Activated T-cell treated with anti-CD3 and anti-CD28 coated beads, Interleukin-2, amount 50 U/mL, for 72 hours (primary cell): ENCODE data around the gene DHX34. TPM values are rescaled to one million over a fixed set of nuclear protein-coding genes. Genes with fewer than 3 reads are reported as not detected.
"Not testable (repeated sequence)": the region's sequence is repeated elsewhere in the genome, so short reads cannot be mapped to it uniquely, and the experiment has no call there.

Experiments used
- ATAC-seq, 2 donors: fragments of 150-1000 bp; cut with Tn5 transposase; replicated peaks in 1 of 2; 2 replicates each; pipeline ENCODE4 v1.10.0; 2021; ENCODE audit warnings: moderate library complexity in 2 of 2, mild to moderate bottlenecking in 1 of 2
- DNase-seq, 2 donors: peaks; one replicate each; pipeline ENCODE4 v3.0.0; 2021 to 2022; ENCODE audit warnings: mixed read lengths in 1 of 2
- H3K27ac Mint-ChIP-seq: one replicate; pipeline ENCODE4 v1.8.0; 2022; ENCODE audit warnings: mild to moderate bottlenecking, moderate library complexity, mixed read lengths
- H3K27me3 Mint-ChIP-seq: one replicate; pipeline ENCODE4 v1.8.0; 2022; ENCODE audit warnings: low read depth, mixed read lengths
- H3K36me3 Mint-ChIP-seq, 2 donors: one replicate each; pipeline ENCODE4 v1.8.0; 2022; ENCODE audit warnings: mixed read lengths in 2 of 2, mild to moderate bottlenecking in 1 of 2; ENCODE audit not compliant: insufficient read depth in 2 of 2
- H3K4me1 Mint-ChIP-seq: one replicate; pipeline ENCODE4 v1.8.0; 2022; ENCODE audit warnings: low read depth, mixed read lengths
- H3K4me3 Mint-ChIP-seq, 2 donors: one replicate each; pipeline ENCODE4 v1.8.0; 2022; ENCODE audit warnings: mild to moderate bottlenecking in 2 of 2, mixed read lengths in 2 of 2, moderate library complexity in 2 of 2
- H3K9me3 Mint-ChIP-seq, 2 donors: one replicate each; pipeline ENCODE4 v1.8.0; 2022; ENCODE audit warnings: mixed read lengths in 2 of 2
- total RNA-seq, 2 donors: library from RNA; stranded (reverse); gene quantifications; one replicate each; pipeline ENCODE4 v1.2.3, GENCODE V29; 2022

The DHX34 gene
- total RNA-seq, 2 donors from 2014 or later = 9.4 to 11.8 TPM

- ATAC-seq = no peak
- Mint-ChIP-seq H3K27ac (peak overlapping the region; percentile 21), H3K36me3 (no peaks in the 10 kb centered on the region), H3K4me1 (peaks cover 4% of the 10 kb centered on the region), H3K9me3 (no peaks in the 10 kb centered on the region), H3K27me3 (no peaks in the 10 kb centered on the region), H3K4me3 (no peak overlapping the region)
- DNase-seq = no peak
Measured at GRCh38 chr19:47339196-47339880, 9.8 kb upstream of the DHX34 start.

- DNase-seq (no peak), ATAC-seq (no peak)
- Mint-ChIP-seq H3K36me3 (no peaks in the 10 kb centered on the region), H3K9me3 (no peaks in the 10 kb centered on the region), H3K4me3 (no peak overlapping the region), H3K4me1 (peaks cover 4% of the 10 kb centered on the region), H3K27ac (no peak overlapping the region), H3K27me3 (no peaks in the 10 kb centered on the region)
Measured at GRCh38 chr19:47340477-47341208, 8.5 kb upstream of the DHX34 start.

- Mint-ChIP-seq H3K4me1 (peaks cover 1% of the 10 kb centered on the region), H3K27me3 (no peaks in the 10 kb centered on the region), H3K36me3 (no peaks in the 10 kb centered on the region), H3K9me3 (no peaks in the 10 kb centered on the region), H3K27ac (no peak overlapping the region), H3K4me3 (no peak overlapping the region)
- DNase-seq (no peak), ATAC-seq (no peak)
Measured at GRCh38 chr19:47341734-47342133, 7.4 kb upstream of the DHX34 start.

- no peak for DNase-seq
- no peak for ATAC-seq
- no peaks in the 10 kb centered on the region for H3K36me3 Mint-ChIP-seq
- no peaks in the 10 kb centered on the region for H3K27me3 Mint-ChIP-seq
- no peak overlapping the region for H3K4me3 Mint-ChIP-seq
- no peaks in the 10 kb centered on the region for H3K9me3 Mint-ChIP-seq
- no peak overlapping the region for H3K27ac Mint-ChIP-seq
- peaks cover 1% of the 10 kb centered on the region for H3K4me1 Mint-ChIP-seq
Measured at GRCh38 chr19:47343194-47343802, 5.8 kb upstream of the DHX34 start.

- Mint-ChIP-seq H3K9me3 (peaks cover 0 to 2% of the 10 kb centered on the region in 2 donors), H3K4me3 (no peak overlapping the region), H3K36me3 (peaks cover 0 to 3% of the 10 kb centered on the region in 2 donors), H3K27me3 (no peaks in the 10 kb centered on the region), H3K27ac (no peak overlapping the region), H3K4me1 (peaks cover 12% of the 10 kb centered on the region)
- no peak for DNase-seq
- ATAC-seq = no peak
Measured at GRCh38 chr19:47344425-47344824, 4.7 kb upstream of the DHX34 start.

- H3K4me3 Mint-ChIP-seq, ATAC-seq, H3K27me3 Mint-ChIP-seq, H3K27ac Mint-ChIP-seq, DNase-seq, H3K9me3 Mint-ChIP-seq, H3K36me3 Mint-ChIP-seq: not testable (repeated sequence)
- H3K4me1 Mint-ChIP-seq = peaks cover 28% of the 10 kb centered on the region
Measured at GRCh38 chr19:47346024-47346423, 3.1 kb upstream of the DHX34 start.

- H3K27me3 Mint-ChIP-seq = no peaks in the 10 kb centered on the region
- peaks cover 6 to 14% of the 10 kb centered on the region in 2 donors for H3K36me3 Mint-ChIP-seq
- H3K9me3 Mint-ChIP-seq = peaks cover 0 to 2% of the 10 kb centered on the region in 2 donors
- H3K4me3 Mint-ChIP-seq = peak overlapping the region; percentile 13 to 98
- no peak for DNase-seq
- peak overlapping the region; percentile 0 for H3K27ac Mint-ChIP-seq
- no peak for ATAC-seq
- peaks cover 53% of the 10 kb centered on the region for H3K4me1 Mint-ChIP-seq
Measured at GRCh38 chr19:47350630-47351029, 1.5 kb downstream of the DHX34 start.

- Mint-ChIP-seq H3K36me3 (peaks cover 6 to 19% of the 10 kb centered on the region in 2 donors), H3K4me1 (peaks cover 53% of the 10 kb centered on the region), H3K27me3 (no peaks in the 10 kb centered on the region), H3K27ac (no peak overlapping the region), H3K4me3 (peak overlapping the region in 1 of 2 donors; percentile 17), H3K9me3 (peaks cover 0 to 2% of the 10 kb centered on the region in 2 donors)
- no peak for DNase-seq
- ATAC-seq = no peak
Measured at GRCh38 chr19:47351548-47351947, 2.4 kb downstream of the DHX34 start.

- H3K27me3 Mint-ChIP-seq = no peaks in the 10 kb centered on the region
- peaks cover 0 to 2% of the 10 kb centered on the region in 2 donors for H3K9me3 Mint-ChIP-seq
- peaks cover 6 to 19% of the 10 kb centered on the region in 2 donors for H3K36me3 Mint-ChIP-seq
- DNase-seq = no peak
- ATAC-seq = no peak
- H3K4me3 Mint-ChIP-seq = no peak overlapping the region
- peak overlapping the region; percentile 32 for H3K27ac Mint-ChIP-seq
- H3K4me1 Mint-ChIP-seq = peaks cover 53% of the 10 kb centered on the region
Measured at GRCh38 chr19:47352095-47352494, 3.0 kb downstream of the DHX34 start.

- Mint-ChIP-seq H3K4me3 (no peak overlapping the region), H3K36me3 (peaks cover 11 to 22% of the 10 kb centered on the region in 2 donors), H3K27ac (no peak overlapping the region), H3K9me3 (peaks cover 0 to 2% of the 10 kb centered on the region in 2 donors), H3K27me3 (no peaks in the 10 kb centered on the region), H3K4me1 (peaks cover 52% of the 10 kb centered on the region)
- ATAC-seq (no peak), DNase-seq (no peak)
Measured at GRCh38 chr19:47353307-47353712, 4.2 kb downstream of the DHX34 start.

- Mint-ChIP-seq H3K36me3 (peaks cover 5 to 32% of the 10 kb centered on the region in 2 donors), H3K4me1 (peaks cover 17% of the 10 kb centered on the region), H3K27me3 (no peaks in the 10 kb centered on the region), H3K9me3 (no peaks in the 10 kb centered on the region), H3K4me3 (no peak overlapping the region), H3K27ac (no peak overlapping the region)
- ATAC-seq = no peak
- no peak for DNase-seq
Measured at GRCh38 chr19:47356900-47357299, 7.8 kb downstream of the DHX34 start.

GRCh38 chr19:47357788-47358680, 8.9 kb downstream of the DHX34 start:
- DNase-seq (no peak), ATAC-seq (no peak)
- Mint-ChIP-seq H3K27me3 (no peaks in the 10 kb centered on the region), H3K27ac (no peak overlapping the region), H3K4me1 (peaks cover 7% of the 10 kb centered on the region), H3K36me3 (peaks cover 5 to 30% of the 10 kb centered on the region in 2 donors), H3K9me3 (no peaks in the 10 kb centered on the region), H3K4me3 (no peak overlapping the region)
